Measurements from ENCODE around the gene C9. TPM values are rescaled to one million over a fixed set of nuclear protein-coding genes. Genes with fewer than 3 reads are reported as not detected.
"Not testable (repeated sequence)": the region's sequence is repeated elsewhere in the genome, so short reads cannot be mapped to it uniquely, and the experiment has no call there.

The C9 gene
- total RNA-seq, 1 experiment from 2014 or later: not detected

- no peak for DNase-seq (ENCODE audit: low read depth)
These were observed 99.8 kb downstream of the C9 start for GRCh38 chr5:39264528-39264927.

DNA sequence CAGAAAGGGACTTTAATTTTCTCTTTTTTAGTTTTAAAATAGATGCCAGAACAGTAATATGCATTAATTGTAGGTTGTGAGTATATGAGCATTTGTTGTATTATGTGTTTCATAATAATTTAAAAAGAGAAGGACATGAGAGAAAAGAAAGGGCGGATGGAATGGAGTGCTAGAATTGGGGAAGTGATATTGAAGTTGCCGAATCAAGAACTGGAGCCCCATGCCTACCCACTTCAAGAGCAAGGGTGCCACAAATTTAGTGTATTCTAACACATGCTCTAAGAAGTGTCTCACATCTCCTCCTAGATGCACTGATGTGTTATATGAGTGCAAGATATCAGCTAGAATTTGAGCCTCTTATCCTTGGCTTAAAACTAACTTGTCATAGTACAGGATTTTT lies 101.3 kb downstream of the C9 start:
- DNase-seq (ENCODE audit: low read depth): no peak

DNA sequence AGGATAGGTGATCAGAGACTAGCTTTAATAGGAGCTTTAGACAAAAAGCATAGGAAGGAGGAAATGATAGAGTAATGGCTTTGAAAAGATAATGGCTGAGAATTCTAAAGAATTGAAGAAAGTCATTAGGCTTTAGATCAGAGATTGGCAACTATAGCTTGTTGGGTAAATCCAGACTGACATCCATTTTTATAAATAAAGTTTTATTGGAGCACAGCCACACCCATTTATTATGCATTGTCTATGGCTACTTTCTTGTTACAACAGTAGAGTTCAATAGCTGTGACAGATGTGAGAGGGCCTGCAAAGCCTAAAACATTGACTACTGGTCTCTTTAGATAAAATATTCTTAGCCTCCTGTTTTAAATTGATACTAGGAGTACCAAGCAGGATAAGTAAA lies 104.2 kb downstream of the C9 start:
- DNase-seq (ENCODE audit: low read depth): no peak

GRCh38 chr5:39257554-39257953 lies 106.7 kb downstream of the C9 start:
- no peak for DNase-seq (ENCODE audit: low read depth)

DNA sequence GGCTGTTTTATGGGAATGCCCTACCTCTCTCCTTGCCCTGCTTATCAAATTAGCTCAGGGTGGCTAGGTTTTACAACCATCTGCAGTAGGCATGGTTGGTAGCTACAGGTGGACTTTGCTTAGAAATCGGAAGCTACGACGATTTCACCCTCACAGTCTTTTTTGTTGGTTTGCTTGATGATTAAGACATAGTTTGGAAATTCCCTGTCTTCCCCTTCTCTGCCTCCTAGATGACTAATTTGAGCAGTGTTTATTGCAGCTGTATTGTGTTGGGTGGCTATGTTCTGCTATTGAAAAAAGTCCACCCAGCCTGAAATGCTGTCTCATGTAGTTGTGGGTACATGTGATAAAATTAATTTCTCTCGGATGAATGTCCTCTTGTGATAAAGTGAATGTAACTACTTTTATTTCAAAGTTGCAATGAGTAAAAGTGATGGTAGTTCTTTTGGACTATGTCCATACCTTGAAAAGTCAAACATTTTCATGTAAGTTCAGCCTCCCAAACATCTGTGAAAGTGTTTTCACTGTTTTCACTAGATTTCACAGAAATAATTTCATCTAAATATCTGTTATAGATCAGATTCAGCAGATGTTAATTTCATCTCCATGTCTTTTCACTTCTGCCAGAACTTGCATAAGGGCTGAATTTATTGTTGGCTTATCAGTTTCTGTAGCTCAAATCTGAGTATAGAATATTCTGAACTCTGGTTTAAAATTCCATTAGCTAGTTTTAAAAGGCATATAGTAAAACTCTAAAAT lies 107.6 kb downstream of the C9 start:
- peak; percentile 79 for DNase-seq (ENCODE audit: low read depth)

DNA sequence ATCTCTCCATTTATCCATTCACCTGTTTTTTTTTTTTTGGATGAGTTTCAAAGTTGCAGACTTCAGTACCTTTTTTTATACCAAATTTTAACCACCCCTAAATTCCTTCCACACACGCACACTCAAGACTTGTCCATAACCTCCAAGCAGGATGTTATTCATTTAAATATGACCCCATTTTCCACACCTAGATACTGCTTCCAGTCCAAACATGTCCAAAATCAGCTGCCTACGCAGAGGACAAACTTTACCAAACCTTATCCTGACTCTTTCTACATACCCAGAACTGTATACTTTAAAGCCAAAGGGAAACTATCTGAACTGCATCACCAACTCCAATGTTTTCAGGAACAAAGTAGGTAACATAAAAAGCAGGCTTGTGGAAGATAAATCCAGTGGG lies 108.9 kb downstream of the C9 start:
- no peak for DNase-seq (ENCODE audit: low read depth)

- no peak for DNase-seq (ENCODE audit: low read depth)
These were observed 109.6 kb downstream of the C9 start for GRCh38 chr5:39254671-39255070.

GRCh38 chr5:39253196-39253595 lies 111.1 kb downstream of the C9 start:
- DNase-seq (ENCODE audit: low read depth): peak; percentile 28

DNA sequence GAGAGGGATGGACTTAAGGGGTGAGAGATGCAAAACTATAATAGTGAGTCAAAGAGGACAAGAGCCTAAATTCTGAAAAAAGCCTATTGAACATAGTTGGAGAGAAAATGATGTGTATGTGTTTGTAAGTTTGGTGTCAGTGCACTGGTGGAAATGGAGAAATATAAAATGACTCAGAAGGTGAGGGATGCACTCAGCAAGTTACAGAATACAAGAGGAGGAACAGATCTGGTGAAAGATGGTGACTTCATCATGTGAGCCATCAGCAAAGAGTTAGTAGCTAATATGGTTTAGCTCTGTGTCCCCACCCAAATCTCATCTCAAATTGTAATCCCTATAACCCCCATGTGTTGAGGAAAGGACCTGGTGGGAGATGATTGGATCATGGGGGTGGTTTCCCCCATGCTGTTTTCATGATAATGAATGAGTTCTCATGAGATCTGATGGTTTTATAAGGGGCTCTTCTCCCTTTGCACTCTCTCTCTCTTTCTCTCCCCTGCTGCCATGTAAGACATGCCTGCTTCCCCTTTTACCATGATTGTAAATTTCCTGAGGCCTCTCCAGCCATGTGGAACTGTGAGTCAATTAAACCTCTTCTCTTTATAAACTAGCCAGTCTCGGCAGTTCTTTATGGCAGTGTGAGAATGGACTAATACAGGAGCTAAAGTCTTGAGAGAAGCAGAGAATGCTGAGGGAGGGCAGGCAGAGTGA lies 114.6 kb downstream of the C9 start:
- DNase-seq (ENCODE audit: low read depth): peak; percentile 6

DNA sequence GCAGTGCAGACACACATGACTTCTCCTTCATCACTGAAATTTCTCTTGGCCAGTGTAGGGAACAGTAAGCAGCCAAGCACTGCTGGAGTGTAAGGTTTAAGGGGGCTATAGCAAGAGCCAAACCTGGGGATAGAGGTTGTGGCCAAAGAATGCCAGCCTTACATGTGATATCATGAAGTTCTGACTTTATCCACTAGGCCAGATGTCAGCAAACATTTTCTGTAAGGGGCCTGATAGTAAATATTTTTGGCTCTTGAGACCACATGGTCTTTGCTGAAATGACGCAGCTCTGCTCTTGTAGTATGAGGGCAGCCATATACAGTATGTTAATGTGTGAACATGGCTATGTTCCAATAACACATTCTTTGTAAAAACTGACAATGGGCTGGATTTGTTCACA lies 115.2 kb downstream of the C9 start:
- DNase-seq (ENCODE audit: low read depth): no peak

DNA sequence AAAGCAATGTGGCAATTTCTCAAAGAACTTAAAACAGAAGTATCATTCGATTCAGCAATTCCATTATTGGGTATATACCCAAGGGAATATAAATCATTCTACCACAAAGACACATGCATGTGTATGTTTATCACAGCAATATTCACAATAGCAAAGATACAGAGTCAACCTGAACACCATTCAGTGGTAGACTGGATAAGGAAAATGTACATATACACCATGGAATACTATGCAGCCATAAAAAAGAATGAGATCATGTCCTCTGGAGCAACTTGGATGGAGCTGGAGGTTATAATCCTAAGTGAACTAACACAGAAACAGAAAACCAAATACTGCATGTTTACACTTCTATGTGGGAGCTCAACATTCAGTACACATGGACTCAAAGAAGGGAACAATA lies 123.5 kb downstream of the C9 start:
- no peak for DNase-seq (ENCODE audit: low read depth)

DNA sequence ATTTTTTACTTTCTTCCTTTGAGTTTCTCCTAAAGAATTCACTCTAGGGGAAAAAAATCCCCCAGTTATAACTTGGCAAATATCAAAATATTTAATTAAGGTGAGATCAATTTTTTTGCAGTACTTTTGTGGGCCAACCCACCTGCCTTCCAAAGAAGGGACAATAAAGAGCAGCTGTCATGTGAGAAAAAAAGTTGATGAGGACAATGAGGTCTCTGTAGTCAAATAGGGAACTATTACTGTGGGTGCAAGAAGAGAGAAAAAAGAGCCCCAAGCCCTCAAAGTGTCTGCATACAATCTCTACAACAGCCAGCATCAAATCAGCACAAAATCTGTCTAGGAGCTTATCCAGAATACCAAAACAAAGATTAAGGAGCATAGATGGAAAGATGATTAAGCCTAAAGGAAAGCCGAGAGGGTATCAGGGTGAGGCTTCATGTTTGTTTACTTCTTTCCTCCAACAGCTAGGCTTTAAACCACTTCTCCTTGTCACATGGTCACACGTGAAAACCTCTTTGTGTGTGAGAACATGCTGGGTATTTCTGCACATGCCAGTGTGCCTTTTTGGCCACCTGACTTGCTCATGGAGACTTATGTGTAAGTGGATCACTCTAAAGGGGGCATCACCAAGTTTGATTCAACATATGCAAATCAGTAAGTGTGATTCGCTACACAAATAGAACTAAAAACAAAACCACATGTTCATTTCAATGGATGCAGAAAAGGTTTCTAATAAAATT lies 125.8 kb downstream of the C9 start:
- DNase-seq (ENCODE audit: low read depth): no peak

- DNase-seq (ENCODE audit: low read depth): no peak
These were observed 127.6 kb downstream of the C9 start for GRCh38 chr5:39236718-39237117.

DNA sequence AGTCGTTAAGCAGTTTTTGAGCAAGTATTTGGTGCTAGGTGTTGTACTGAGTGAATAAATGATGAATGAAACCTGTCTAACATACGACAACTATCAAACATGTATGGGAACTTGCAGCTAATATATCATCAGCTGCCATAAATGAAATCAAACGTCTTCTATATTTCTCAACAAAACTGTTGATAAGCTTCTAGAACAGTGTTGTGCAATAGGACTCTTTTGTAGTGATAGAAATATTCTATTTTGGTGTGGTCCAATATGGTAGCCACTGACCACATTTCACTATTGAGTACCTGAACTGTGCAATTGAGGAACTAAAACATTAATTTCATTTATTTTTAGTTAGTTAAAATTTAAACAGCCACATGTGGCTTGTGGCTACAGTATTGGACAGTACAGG lies 128.6 kb downstream of the C9 start:
- no peak for DNase-seq (ENCODE audit: low read depth)

DNA sequence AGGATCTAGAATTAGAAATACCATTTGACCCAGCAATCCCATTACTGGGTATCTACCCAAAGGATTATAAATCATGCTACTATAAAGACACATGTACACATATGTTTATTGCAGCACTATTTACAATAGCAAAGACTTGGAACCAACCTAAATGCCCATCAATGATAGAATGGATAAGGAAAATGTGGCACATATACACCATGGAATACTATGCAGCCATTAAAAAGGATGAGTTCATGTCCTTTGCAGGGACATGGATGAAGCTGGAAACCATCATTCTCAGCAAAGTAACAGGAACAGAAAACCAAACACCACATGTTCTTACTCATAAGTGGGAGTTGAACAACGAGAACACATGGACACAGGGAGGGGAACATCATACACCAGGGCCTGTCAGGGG lies 129.8 kb downstream of the C9 start:
- not testable (repeated sequence) for DNase-seq (ENCODE audit: low read depth)

Other genes starting within 250 kb of the C9 start
- not detected in 2 replicates for gene FYB1, start 144.9 kb downstream of the C9 start, total RNA-seq (2014; rRNA removed; shearing (Covaris generic))
- gene DAB2, start 60.5 kb upstream of the C9 start, total RNA-seq (2014; rRNA removed; shearing (Covaris generic)): 8.8 and 10.6 TPM in 2 replicates

Data from HT1080 (cell line).